Activated CD4-positive, alpha-beta T cell treated with anti-CD3 and anti-CD28 coated beads, Interleukin-2, amount 50 U/mL, for 48 hours (primary cell): ENCODE measurements around the gene IWS1.
"Not testable (repeated sequence)": the region's sequence is repeated elsewhere in the genome, so short reads cannot be mapped to it uniquely, and the experiment has no call there.

ENCODE experiments used
- DNase-seq, 2 experiments: peaks; one replicate each; pipeline ENCODE4 v3.0.0-alpha.2; 2020

IWS1 gene

GRCh38 chr2:127453392-127454171, 72.7 kb downstream of the IWS1 start:
- no peak for DNase-seq

DNA sequence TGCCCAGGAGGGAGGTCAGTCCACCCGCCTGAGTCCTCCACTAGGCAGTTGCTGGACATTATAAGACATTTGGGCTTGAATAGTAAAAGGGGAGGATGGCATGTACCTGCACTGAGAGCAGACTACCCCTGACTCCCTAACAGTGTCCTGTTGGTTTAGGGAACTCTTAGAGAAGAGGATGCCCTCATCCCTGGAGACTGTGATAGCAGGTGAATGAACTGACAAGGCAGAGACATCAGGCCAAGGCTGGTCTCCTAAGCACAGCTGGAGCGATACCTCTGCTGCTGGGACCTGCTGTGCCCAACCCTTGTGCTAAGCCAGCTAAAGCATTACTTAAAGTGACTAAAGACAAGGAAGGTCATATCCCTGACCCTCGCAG, 73.3 kb downstream of the IWS1 start:
- DNase-seq, result no peak

GRCh38 chr2:127452423-127452822, 73.9 kb downstream of the IWS1 start:
- DNase-seq, result not testable (repeated sequence)

GRCh38 chr2:127451981-127452380, 74.3 kb downstream of the IWS1 start:
- DNase-seq, result no peak

DNA sequence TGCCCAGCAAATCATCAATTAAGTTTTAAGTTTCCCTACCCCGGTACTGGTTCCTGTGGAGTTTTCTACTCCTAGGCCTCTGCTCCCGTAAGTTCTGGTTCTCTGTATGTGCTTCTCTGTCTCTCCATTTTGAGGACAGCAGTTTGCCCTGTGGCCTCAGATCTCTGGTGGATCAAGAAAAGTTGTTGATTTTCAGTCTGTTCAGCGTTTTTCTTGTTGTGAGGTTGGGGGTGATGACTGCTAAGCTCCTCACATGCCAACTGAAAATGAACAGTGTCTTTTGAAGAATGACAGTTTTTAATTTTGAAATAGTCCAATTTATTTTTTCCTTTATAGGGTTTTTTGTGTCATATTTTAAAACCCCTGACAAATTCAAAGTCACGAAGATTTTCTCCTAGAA, 76.4 kb downstream of the IWS1 start:
- no peak for DNase-seq

- DNase-seq, result no peak
Observed at GRCh38 chr2:127449414-127449813, 76.9 kb downstream of the IWS1 start.

DNA sequence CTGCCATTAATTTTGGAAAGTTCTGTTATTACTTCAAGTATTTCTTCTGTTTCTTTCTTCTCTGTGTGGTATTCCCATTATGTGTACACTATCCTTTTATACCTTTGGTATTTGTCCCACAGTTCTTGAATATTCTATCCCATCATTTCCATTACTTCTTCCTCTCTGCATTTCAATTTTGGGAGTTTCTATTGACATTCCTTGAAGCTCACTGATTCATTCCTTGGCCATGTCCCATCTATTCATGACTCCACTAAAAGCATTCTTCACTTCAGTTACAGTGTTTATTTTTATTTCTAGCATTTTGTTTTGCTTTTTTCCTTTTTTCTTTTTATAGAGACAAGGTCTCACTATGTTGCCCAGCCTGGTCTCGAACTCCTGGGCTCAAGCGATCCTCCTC, 77.8 kb downstream of the IWS1 start:
- no peak for DNase-seq

DNA sequence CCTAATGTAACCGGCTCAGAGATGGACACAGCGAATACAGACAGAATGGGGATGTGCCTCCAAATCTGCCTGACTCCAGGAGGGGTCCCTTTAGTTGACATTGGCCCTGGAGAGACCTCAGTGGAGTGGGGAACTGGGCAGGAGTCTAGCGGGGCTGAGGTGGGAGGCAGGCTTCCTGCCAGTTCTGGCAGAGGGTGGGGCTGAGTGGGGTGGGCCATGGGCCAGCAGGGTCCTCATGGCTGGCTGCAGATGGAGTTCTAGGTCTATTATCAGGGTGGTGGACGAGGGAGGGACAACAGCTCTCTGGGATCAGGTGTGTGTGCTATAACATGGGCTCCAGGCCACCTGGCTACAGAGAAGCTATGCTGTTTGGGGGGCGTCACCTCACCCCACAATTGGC, 86.9 kb downstream of the IWS1 start:
- DNase-seq, result no peak

DNA sequence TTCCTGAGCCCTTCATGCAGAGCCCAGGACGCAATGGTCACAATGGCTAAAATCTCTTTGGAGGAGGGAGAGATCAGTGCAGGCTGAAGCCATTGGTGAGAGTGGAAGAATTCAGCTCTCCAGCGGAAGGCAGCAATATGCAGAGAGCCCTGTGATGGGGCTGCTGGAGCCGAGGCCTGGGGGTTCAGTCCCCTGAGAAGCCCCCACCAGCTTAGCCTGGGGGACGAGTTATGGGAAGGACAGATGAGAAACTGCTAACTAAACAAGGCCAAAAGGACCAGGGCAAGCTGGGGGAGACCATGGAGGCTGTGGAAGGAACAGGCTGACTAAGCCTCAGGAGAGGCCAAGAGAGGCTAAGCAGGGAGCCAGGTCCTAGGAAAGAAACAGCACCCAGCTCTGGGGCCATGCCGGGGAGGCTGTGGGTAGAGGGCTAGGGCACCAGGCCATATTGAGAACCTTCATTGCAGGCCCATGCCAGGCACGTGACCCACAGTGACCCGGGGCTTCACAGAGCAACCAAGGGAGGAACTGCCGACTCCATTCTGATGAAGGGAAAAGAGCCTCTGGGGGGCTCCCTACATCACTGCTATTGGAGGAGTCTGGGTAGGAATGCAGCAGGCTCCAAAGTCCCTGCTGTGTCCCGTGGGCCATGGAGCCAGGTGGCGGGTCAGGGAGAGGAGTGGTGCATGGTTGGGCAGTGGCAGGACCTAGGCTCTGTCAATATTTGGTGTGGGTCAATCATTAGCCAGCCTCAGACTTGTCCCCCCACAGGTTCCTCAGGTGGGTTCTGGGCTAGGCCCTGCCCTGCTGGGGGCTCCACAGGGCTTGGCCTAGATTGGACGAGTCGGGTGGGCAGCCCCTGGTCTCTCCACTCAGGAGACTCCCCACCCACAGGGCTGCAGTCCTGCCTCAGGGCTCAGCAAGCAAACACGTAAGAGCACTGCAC, 88.2 kb downstream of the IWS1 start:
- DNase-seq, result no peak

- no peak for DNase-seq
Observed at GRCh38 chr2:127437056-127437455, 89.2 kb downstream of the IWS1 start.

- no peak for DNase-seq
Observed at GRCh38 chr2:127434515-127434914, 91.8 kb downstream of the IWS1 start.

DNA sequence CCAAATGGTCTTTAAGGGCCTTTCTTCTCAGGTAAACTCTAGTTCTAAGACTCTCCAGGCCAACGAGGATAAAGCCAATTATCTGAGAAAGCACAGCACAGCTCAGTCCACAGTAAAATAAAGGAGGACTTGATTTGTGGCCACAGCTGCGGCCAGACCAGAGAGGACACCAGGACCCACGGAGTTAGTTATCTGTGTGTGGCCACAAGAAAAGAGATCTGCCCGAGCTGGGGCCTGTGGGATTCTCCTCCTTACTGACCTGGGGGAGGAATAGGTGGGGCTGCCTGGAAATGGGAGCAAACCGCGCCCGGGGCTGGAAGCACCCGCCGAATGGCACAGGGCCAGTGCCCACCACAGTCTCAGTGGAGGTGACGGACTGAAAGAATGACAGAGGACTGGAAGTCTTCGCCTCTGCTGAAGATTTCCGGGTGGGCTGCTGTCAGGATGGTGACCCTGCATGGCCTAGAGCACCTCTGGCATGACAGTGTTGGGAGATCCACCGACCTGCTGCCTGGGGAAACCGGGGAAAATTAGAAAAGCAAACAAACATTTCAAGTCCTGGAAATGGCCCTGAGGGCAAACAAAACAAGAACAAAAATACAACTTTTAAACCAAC, 94.8 kb downstream of the IWS1 start:
- no peak for DNase-seq
